Measurements from ENCODE around the gene MXRA8. TPM values are rescaled to one million over a fixed set of nuclear protein-coding genes. Genes with fewer than 3 reads are reported as not detected.

The MXRA8 gene
- total and polyA plus RNA-seq, 3 experiments from 2014 or later: 0.26 to 0.61 (median 0.29) TPM

GRCh38 chr1:1314237-1314586, 44.1 kb downstream of the MXRA8 start:
- no peak overlapping the region for H3K4me3 Mint-ChIP-seq
- H3K27ac Mint-ChIP-seq: peak overlapping the region in 1 of 8 donors; percentile 39
- no peaks in the 10 kb centered on the region for H3K9me3 Mint-ChIP-seq
- ChIA-PET POLR2A (interaction anchor here (0.6 kb wide), 1 partner anchor 49 kb away, joined by 6 read pairs; no protein-coding TSS in a partner anchor), CTCF (interaction anchor here (1.4 to 2.1 kb wide), 2 partner anchors 9 to 58 kb away, joined by 4 read pairs; no protein-coding TSS in a partner anchor)
- no peaks in the 10 kb centered on the region for H3K27me3 ChIP-seq (ENCODE audit: insufficient read depth, low read length, poor library complexity, severe bottlenecking)
- H3K4me1 ChIP-seq (ENCODE audit: insufficient read depth, low read length): peaks cover 6% of the 10 kb centered on the region
- H3K4me3 ChIP-seq (ENCODE audit: low read length): no peak overlapping the region
- DNase-seq: no peak
- H3K27ac ChIP-seq (ENCODE audit: low read depth, low read length): no peak overlapping the region
- peaks cover 0 to 60% (median 0%) of the 10 kb centered on the region in 3 donors for H3K36me3 Mint-ChIP-seq
- H3K27me3 Mint-ChIP-seq: no peaks in the 10 kb centered on the region
- peaks cover 2% of the 10 kb centered on the region for H3K36me3 ChIP-seq (ENCODE audit: insufficient read depth, low read length)
- peaks cover 5 to 12% (median 5%) of the 10 kb centered on the region in 3 donors for H3K4me1 Mint-ChIP-seq
- H3K9me3 ChIP-seq (ENCODE audit: low read length): no peaks in the 10 kb centered on the region

DNA sequence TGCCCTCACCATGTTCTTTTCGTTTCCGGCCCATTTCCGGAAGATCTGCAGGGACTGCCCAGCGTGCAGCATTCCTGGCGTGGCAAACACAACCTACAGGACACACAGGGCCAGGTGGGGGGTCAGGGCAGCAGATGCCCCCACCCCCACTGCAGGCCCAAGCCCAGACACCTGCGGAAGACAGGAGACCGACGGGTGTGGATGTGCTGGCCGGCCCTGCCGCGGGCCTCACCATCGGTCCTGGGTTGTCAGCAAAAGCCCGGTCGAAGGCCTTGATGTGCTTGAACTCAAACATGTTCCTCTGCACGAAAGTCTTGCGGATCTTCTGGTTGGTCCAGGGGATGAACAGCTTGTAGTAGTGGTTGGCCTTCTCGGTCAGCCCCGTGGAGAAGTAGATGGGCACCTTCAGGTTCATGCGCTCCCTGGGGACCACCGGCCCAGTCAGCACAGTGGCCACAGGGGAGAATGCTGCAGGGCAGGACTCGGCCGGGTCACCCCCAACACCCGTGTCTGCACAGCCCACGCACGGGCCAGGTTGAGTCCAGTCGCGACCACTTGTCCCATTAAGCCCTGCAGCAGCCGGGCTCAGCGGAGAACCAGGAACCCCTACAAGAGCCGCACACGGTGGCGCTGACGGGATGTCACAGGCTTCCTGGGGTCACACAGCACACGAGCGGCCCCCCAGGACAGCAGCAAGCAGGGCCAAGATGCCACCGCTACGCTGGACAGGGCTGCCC, 44.7 kb downstream of the MXRA8 start:
- DNase-seq: no peak
- Histone ChIP-seq H3K4me1 (ENCODE audit: insufficient read depth, low read length) (peaks cover 9% of the 10 kb centered on the region), H3K4me3 (ENCODE audit: low read length) (no peak overlapping the region), H3K27me3 (ENCODE audit: insufficient read depth, low read length, poor library complexity, severe bottlenecking) (no peaks in the 10 kb centered on the region), H3K9me3 (ENCODE audit: low read length) (no peaks in the 10 kb centered on the region), H3K36me3 (ENCODE audit: insufficient read depth, low read length) (no peaks in the 10 kb centered on the region), H3K27ac (ENCODE audit: low read depth, low read length) (no peak overlapping the region)
- CTCF ChIA-PET: interaction anchor here (1.4 to 2.1 kb wide), 2 partner anchors 8 to 58 kb away, joined by 4 read pairs; no protein-coding TSS in a partner anchor
- no peaks in the 10 kb centered on the region for H3K27me3 Mint-ChIP-seq
- peaks cover 0 to 55% (median 0%) of the 10 kb centered on the region in 3 donors for H3K36me3 Mint-ChIP-seq
- peaks cover 3 to 12% (median 4%) of the 10 kb centered on the region in 3 donors for H3K4me1 Mint-ChIP-seq
- peak overlapping the region in 2 of 8 donors; percentile 45 to 61 for H3K27ac Mint-ChIP-seq
- POLR2A ChIA-PET: interaction anchor here (0.6 to 0.7 kb wide), 2 partner anchors 50 to 186 kb away, joined by 6 to 7 read pairs; no protein-coding TSS in a partner anchor
- H3K4me3 Mint-ChIP-seq: no peak overlapping the region
- no peaks in the 10 kb centered on the region for H3K9me3 Mint-ChIP-seq

DNA sequence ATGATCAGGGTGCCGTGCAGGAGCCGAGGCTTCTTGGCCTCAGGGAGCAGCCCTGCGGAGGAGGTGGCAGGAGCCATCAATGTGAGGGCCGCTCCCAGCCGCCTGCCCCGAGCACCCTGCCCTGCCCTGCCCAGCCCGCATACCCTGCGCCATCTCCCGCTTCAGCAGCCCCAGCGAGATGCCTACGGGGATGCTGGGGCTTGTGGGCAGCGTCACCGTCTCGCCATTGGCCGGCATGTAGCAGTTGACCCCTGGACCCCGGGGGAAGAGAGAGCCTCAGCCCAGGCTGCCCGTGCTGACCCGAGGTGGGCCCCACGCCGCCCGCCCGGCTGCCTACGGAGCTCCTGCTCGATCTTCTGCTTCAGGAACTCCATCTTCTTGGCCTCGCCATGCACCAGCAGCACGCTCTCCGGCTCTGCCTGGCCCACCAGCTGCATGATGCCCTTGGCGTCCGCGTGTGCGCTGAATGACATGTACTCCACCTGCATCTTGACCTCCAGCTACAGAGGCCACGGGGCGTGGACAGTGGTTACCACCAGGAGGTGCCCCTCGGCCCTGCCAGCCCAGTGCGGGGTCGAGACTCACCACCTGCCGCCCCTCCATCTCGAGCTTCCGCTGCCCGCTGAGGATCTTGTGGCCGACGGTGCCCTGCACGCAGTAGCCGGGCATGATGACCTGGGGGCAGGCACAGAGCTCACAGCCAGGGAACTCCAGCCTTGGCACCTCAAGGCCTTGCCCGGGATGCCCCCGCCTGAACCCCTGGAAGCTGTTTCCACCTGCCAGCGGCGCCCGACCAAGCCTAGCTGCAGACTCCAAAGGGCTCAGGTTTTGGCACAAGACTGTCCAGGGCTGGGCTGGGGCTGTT, 45.7 kb downstream of the MXRA8 start:
- Histone ChIP-seq H3K36me3 (ENCODE audit: insufficient read depth, low read length) (no peaks in the 10 kb centered on the region), H3K27me3 (ENCODE audit: insufficient read depth, low read length, poor library complexity, severe bottlenecking) (no peaks in the 10 kb centered on the region), H3K27ac (ENCODE audit: low read depth, low read length) (no peak overlapping the region), H3K9me3 (ENCODE audit: low read length) (no peaks in the 10 kb centered on the region), H3K4me3 (ENCODE audit: low read length) (no peak overlapping the region), H3K4me1 (ENCODE audit: insufficient read depth, low read length) (peaks cover 9% of the 10 kb centered on the region)
- POLR2A ChIA-PET: interaction anchor here (0.7 kb wide), 1 partner anchor 186 kb away, joined by 7 read pairs; no protein-coding TSS in a partner anchor
- H3K4me1 Mint-ChIP-seq: peaks cover 3 to 12% (median 4%) of the 10 kb centered on the region in 3 donors
- H3K9me3 Mint-ChIP-seq: no peaks in the 10 kb centered on the region
- peak overlapping the region in 2 of 7 donors; percentile 27 to 58 for H3K4me3 Mint-ChIP-seq
- peaks cover 0 to 52% (median 0%) of the 10 kb centered on the region in 3 donors for H3K36me3 Mint-ChIP-seq
- peak overlapping the region in 2 of 8 donors; percentile 45 to 70 for H3K27ac Mint-ChIP-seq
- no peaks in the 10 kb centered on the region for H3K27me3 Mint-ChIP-seq
- no peak for DNase-seq
- CTCF ChIA-PET: no interaction called here

DNA sequence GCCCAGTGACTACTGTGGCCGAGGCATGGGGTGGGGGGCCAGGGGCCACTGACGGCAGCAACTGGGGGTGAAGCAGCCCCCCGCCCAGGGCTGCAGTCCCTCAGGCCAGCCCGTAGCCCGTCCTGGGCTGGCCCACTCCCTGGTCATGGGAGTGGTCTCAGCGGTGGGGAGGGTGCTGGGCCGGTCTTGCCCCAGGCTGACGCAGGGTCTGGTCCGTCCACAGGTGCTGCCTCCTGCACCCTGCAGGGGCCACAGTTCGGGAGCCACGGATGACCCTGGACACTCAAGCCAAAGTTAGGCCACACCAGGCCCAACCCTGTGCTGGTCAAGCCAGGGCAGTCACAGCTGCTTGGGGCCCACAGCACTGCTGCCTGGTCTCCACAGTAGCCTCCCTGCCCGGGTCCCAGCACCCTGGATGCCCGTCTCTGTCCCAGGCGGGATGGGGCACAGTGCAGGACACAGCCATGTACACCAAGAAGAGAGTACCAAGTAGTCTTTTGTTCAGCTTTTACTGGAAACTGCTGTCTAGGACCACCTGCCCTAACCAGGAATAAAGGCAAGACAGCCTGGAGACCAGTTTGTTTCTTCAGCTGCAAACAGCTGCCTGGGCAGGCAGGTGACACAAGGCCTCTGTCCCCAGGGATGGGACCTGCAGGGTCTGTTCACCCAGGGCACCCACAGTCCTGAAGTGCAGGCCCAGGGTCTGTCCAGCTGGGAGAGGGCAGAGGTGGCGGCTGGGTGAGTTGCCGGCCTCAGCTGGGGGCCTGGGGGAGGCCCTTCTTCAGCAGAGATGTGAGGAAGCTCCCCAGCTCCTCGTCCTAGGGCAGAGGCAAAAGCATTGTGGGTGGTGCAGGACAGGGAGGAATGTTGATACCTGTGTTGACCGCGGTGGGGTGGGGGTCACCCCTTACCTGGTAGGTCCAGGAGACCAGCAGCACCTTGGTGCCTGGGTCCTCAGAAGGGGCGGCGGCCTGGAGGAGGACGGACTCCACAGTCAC, 46.9 kb downstream of the MXRA8 start:
- no peak overlapping the region for H3K27ac ChIP-seq (ENCODE audit: low read depth, low read length)
- CTCF ChIA-PET: interaction anchor here (1.7 kb wide), 1 partner anchor 189 kb away, joined by 4 read pairs; no protein-coding TSS in a partner anchor

GRCh38 chr1:1310476-1311053, 47.8 kb downstream of the MXRA8 start:
- DNase-seq: no peak
- Mint-ChIP-seq H3K9me3 (no peaks in the 10 kb centered on the region), H3K36me3 (peaks cover 0 to 41% (median 0%) of the 10 kb centered on the region in 3 donors), H3K27me3 (no peaks in the 10 kb centered on the region), H3K4me3 (peak overlapping the region; percentile 29 to 85 (median 48)), H3K27ac (peak overlapping the region in 6 of 8 donors; percentile 14 to 95 (median 55)), H3K4me1 (peaks cover 15 to 29% (median 15%) of the 10 kb centered on the region in 3 donors)
- ChIA-PET POLR2A (interaction anchor here (1.0 kb wide), 1 partner anchor 11 kb away, joined by 4 read pairs; no protein-coding TSS in a partner anchor), CTCF (interaction anchor here (1.7 kb wide), 1 partner anchor 188 kb away, joined by 4 read pairs; no protein-coding TSS in a partner anchor)
- Histone ChIP-seq H3K4me3 (ENCODE audit: low read length) (no peak overlapping the region), H3K36me3 (ENCODE audit: insufficient read depth, low read length) (no peaks in the 10 kb centered on the region), H3K4me1 (ENCODE audit: insufficient read depth, low read length) (peaks cover 27% of the 10 kb centered on the region), H3K9me3 (ENCODE audit: low read length) (no peaks in the 10 kb centered on the region), H3K27ac (ENCODE audit: low read depth, low read length) (no peak overlapping the region), H3K27me3 (ENCODE audit: insufficient read depth, low read length, poor library complexity, severe bottlenecking) (no peaks in the 10 kb centered on the region)

More for the DNA sequence above, 46.9 kb downstream of the MXRA8 start:
- no peaks in the 10 kb centered on the region for H3K36me3 ChIP-seq (ENCODE audit: insufficient read depth, low read length)
- Mint-ChIP-seq H3K27me3 (no peaks in the 10 kb centered on the region), H3K9me3 (no peaks in the 10 kb centered on the region), H3K27ac (peak overlapping the region in 1 of 8 donors; percentile 87), H3K4me3 (peak overlapping the region in 3 of 7 donors; percentile 10 to 65 (median 58)), H3K36me3 (peaks cover 0 to 47% (median 0%) of the 10 kb centered on the region in 3 donors), H3K4me1 (peaks cover 8 to 21% (median 9%) of the 10 kb centered on the region in 3 donors)
- peaks cover 18% of the 10 kb centered on the region for H3K4me1 ChIP-seq (ENCODE audit: insufficient read depth, low read length)
- no peaks in the 10 kb centered on the region for H3K9me3 ChIP-seq (ENCODE audit: low read length)
- POLR2A ChIA-PET: interaction anchor here (1.0 kb wide), 1 partner anchor 12 kb away, joined by 4 read pairs; no protein-coding TSS in a partner anchor
- no peak overlapping the region for H3K4me3 ChIP-seq (ENCODE audit: low read length)
- H3K27me3 ChIP-seq (ENCODE audit: insufficient read depth, low read length, poor library complexity, severe bottlenecking): no peaks in the 10 kb centered on the region
- no peak for DNase-seq

GRCh38 chr1:1310109-1310385, 48.3 kb downstream of the MXRA8 start:
- no peak overlapping the region for H3K4me3 ChIP-seq (ENCODE audit: low read length)
- Mint-ChIP-seq H3K27ac (peak overlapping the region in 3 of 8 donors; percentile 11 to 88 (median 14)), H3K9me3 (no peaks in the 10 kb centered on the region), H3K36me3 (peaks cover 0 to 38% (median 0%) of the 10 kb centered on the region in 3 donors), H3K27me3 (no peaks in the 10 kb centered on the region), H3K4me1 (peaks cover 15 to 34% (median 18%) of the 10 kb centered on the region in 3 donors), H3K4me3 (peak overlapping the region in 6 of 7 donors; percentile 19 to 85 (median 44))
- no peak for DNase-seq
- no peaks in the 10 kb centered on the region for H3K9me3 ChIP-seq (ENCODE audit: low read length)
- peak overlapping the region; percentile 74 for H3K27ac ChIP-seq (ENCODE audit: low read depth, low read length)
- peaks cover 32% of the 10 kb centered on the region for H3K4me1 ChIP-seq (ENCODE audit: insufficient read depth, low read length)
- H3K27me3 ChIP-seq (ENCODE audit: insufficient read depth, low read length, poor library complexity, severe bottlenecking): no peaks in the 10 kb centered on the region
- ChIA-PET POLR2A (interaction anchor here (0.5 to 1.0 kb wide), 2 partner anchors 10 to 159 kb away, joined by 3 to 4 read pairs; no protein-coding TSS in a partner anchor), CTCF (interaction anchor here (0.9 to 1.7 kb wide), 4 partner anchors 15 to 188 kb away, joined by 3 to 4 read pairs (median 3); no protein-coding TSS in a partner anchor)
- H3K36me3 ChIP-seq (ENCODE audit: insufficient read depth, low read length): no peaks in the 10 kb centered on the region

Measured in CD8-positive, alpha-beta memory T cell (primary cell).